GM12892 (cell line): ENCODE results near the gene AKAP12.

Experiments
- POLR2A ChIP-seq: IDR thresholded peaks from 2 replicates; pipeline ENCODE4 v1.6.1; 2011; ENCODE audit warnings: low read depth, low read length, control low read depth
- POLR2AphosphoS5 ChIP-seq: IDR thresholded peaks from 2 replicates; pipeline ENCODE4 v1.6.1; 2011; ENCODE audit warnings: low read depth, low read length, control low read depth
- TAF1 ChIP-seq: IDR thresholded peaks from 2 replicates; pipeline ENCODE4 v1.6.1; 2011; ENCODE audit warnings: low read depth, mild to moderate bottlenecking, control low read depth, low read length, borderline replicate concordance

- no peak for TF ChIP-seq POLR2AphosphoS5
- TF ChIP-seq POLR2A = no peak
- TF ChIP-seq TAF1 = no peak
Measured at GRCh38 chr6:151216804-151217203, 23.0 kb upstream of the AKAP12 start.
